PFSK-1 (cell line): Measurements from ENCODE around the gene DSG4.

Experiments used
- FOXP2 ChIP-seq: optimal IDR thresholded peaks from 2 replicates; pipeline ENCODE3; 2011; ENCODE audit warnings: borderline replicate concordance, control low read depth, inconsistent platforms; ENCODE audit not compliant: insufficient read depth; ENCODE audit errors: extremely low read length, extremely low read depth
- POLR2AphosphoS5 ChIP-seq: IDR thresholded peaks from 2 replicates; pipeline ENCODE4 v1.6.1; 2012; ENCODE audit warnings: low read depth, mild to moderate bottlenecking, control low read depth, low read length, moderate library complexity
- SIN3A ChIP-seq: IDR thresholded peaks from 2 replicates; pipeline ENCODE4 v1.6.1; 2012; ENCODE audit warnings: mild to moderate bottlenecking, low read length, moderate library complexity, borderline replicate concordance; ENCODE audit not compliant: insufficient read depth
- TAF1 ChIP-seq: IDR thresholded peaks from 2 replicates; pipeline ENCODE4 v1.6.1; 2012; ENCODE audit warnings: low read length, control low read depth, borderline replicate concordance; ENCODE audit not compliant: insufficient read depth
- TF ChIP-seq, protein P1 (sequence below), 2 experiments: IDR thresholded peaks; 2 replicates each; pipeline versions ENCODE4 v1.6.1 to v1.8.0; 2011 to 2012; ENCODE audit warnings: low read depth in 2 of 2, low read length in 2 of 2, control low read depth in 1 of 2, inconsistent platforms in 1 of 2, mild to moderate bottlenecking in 1 of 2, moderate library complexity in 1 of 2; ENCODE audit not compliant: insufficient read depth in 1 of 2

Gene DSG4

DNA sequence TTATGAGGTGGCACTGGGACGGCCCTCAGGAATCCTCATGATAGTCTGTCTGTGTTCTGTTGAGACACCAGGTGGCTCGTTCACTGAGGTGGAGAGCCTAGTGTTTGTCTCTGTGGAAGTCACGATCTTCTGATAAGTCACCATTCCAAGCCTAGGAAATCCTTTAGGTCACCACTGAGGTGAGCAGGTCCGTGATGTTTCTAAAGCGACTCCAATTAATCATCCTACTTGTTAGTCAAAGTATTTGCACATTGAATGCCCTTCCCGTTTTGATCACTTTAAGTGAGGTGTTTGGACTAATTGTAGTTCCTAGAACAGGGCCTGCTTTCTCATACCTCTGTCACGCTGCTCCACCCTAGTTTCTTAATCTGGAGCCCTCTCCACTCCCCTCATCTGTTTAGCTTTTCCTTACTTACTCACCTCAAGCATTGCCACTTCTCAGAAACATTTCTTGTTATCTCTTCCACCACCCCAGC is 42.9 kb downstream of the DSG4 start:
- TF ChIP-seq, protein P1, sequence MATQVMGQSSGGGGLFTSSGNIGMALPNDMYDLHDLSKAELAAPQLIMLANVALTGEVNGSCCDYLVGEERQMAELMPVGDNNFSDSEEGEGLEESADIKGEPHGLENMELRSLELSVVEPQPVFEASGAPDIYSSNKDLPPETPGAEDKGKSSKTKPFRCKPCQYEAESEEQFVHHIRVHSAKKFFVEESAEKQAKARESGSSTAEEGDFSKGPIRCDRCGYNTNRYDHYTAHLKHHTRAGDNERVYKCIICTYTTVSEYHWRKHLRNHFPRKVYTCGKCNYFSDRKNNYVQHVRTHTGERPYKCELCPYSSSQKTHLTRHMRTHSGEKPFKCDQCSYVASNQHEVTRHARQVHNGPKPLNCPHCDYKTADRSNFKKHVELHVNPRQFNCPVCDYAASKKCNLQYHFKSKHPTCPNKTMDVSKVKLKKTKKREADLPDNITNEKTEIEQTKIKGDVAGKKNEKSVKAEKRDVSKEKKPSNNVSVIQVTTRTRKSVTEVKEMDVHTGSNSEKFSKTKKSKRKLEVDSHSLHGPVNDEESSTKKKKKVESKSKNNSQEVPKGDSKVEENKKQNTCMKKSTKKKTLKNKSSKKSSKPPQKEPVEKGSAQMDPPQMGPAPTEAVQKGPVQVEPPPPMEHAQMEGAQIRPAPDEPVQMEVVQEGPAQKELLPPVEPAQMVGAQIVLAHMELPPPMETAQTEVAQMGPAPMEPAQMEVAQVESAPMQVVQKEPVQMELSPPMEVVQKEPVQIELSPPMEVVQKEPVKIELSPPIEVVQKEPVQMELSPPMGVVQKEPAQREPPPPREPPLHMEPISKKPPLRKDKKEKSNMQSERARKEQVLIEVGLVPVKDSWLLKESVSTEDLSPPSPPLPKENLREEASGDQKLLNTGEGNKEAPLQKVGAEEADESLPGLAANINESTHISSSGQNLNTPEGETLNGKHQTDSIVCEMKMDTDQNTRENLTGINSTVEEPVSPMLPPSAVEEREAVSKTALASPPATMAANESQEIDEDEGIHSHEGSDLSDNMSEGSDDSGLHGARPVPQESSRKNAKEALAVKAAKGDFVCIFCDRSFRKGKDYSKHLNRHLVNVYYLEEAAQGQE (IDR thresholded peaks at IDR 0.05; ENCODE audit: insufficient read depth in 1 of 2, low read depth in 2 of 2, low read length in 2 of 2): no peak
- TF ChIP-seq SIN3A (no peak), POLR2AphosphoS5 (no peak), TAF1 (no peak), FOXP2 (no peak)

DNA sequence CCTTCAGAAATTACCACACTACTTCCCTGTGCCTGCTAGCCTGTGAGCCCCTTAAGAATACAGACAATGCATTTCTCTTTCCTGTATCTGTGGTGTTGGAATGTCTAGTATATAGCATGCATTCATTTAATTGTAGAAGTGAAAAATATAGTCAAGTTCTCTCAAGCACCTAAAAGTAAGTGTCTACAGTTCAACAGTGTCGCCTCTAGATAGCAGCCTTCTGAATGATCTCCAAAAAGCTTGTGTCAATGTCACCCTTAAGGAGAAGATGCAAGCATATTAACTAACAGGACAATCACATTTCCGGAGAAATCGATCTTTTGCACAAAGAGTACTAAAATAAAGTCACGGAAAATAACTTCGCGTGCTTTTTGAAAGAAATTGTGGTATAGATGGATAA is 43.5 kb downstream of the DSG4 start:
- TF ChIP-seq FOXP2 (no peak), SIN3A (no peak), TAF1 (no peak), POLR2AphosphoS5 (no peak)
- TF ChIP-seq, protein P1 (IDR thresholded peaks at IDR 0.05; ENCODE audit: insufficient read depth in 1 of 2, low read depth in 2 of 2, low read length in 2 of 2): no peak

DNA sequence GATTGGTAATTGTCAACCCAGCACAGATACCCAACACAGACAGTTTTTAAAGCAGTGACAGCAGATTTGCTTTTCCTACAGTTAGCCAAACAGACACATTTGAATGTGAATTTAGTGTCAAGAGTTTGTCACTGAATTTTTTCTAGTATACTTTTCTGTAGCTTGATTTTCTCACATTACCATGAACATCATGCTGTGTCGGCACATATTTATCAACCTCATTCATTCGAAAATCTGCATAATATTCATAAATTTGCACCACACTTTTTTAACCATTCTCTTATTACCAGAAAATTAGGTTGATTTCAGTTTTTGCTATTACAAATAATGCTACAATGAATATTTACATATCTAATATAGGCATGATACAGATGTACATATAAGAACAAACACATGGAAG is 43.9 kb downstream of the DSG4 start:
- TF ChIP-seq POLR2AphosphoS5 (no peak), SIN3A (no peak), FOXP2 (no peak), TAF1 (no peak)
- TF ChIP-seq, protein P1 (IDR thresholded peaks at IDR 0.05; ENCODE audit: insufficient read depth in 1 of 2, low read depth in 2 of 2, low read length in 2 of 2): no peak

GRCh38 chr18:31424383-31424988 is 47.9 kb downstream of the DSG4 start:
- no peak for TF ChIP-seq FOXP2

DNA sequence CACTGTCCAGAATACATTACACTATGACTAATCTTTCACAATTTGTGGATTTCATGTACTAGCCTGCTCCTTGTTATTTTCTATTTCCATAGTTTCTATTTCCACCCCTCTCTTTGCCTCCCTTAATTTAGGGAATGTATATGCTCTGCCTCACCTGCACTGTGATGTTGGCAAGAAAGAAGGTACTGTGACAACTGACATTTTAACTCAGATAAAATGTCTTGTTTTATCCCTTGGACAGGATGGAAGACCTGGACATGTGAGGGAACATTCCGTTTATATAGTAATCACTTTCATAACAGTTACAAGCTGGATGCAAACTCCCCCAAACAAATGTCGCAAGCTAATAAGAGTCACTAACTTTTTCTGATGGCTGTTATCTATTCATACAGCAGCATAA is 49.4 kb downstream of the DSG4 start:
- TF ChIP-seq FOXP2 (no peak), SIN3A (no peak), TAF1 (no peak), POLR2AphosphoS5 (no peak)
- TF ChIP-seq, protein P1 (IDR thresholded peaks at IDR 0.05; ENCODE audit: insufficient read depth in 1 of 2, low read depth in 2 of 2, low read length in 2 of 2): no peak
